GM12891 (cell line): ENCODE results near the gene DIS3L2.

ENCODE experiments used
- DNase-seq: peaks from one replicate; pipeline ENCODE4 v3.0.0; 2011; ENCODE audit warnings: low spot score; ENCODE audit not compliant: insufficient read length
- FAIRE-seq: peaks from 2 replicates; lab custom pipeline; 2011; peaks lifted over from hg19 to GRCh38; lab: Jason Lieb, UNC
- PAX5 ChIP-seq: IDR thresholded peaks from 2 replicates; pipeline ENCODE4 v1.6.1; 2011; ENCODE audit warnings: low read length, moderate library complexity, mild to moderate bottlenecking; ENCODE audit not compliant: insufficient read depth, severe bottlenecking
- POLR2A ChIP-seq: IDR thresholded peaks from 2 replicates; pipeline ENCODE4 v1.6.1; 2011; ENCODE audit warnings: low read depth, low read length, control low read depth
- POLR2AphosphoS5 ChIP-seq: IDR thresholded peaks from 2 replicates; pipeline ENCODE4 v1.6.1; 2011; ENCODE audit warnings: low read depth, low read length, control low read depth
- POU2F2 ChIP-seq: IDR thresholded peaks from 2 replicates; pipeline ENCODE4 v1.6.1; 2011; ENCODE audit warnings: low read depth, mild to moderate bottlenecking, control low read depth, low read length, moderate library complexity
- SPI1 ChIP-seq: IDR thresholded peaks from 2 replicates; pipeline ENCODE4 v1.6.1; 2011; ENCODE audit warnings: low read depth, low read length, control low read depth
- TAF1 ChIP-seq: IDR thresholded peaks from 2 replicates; pipeline ENCODE4 v1.6.1; 2011; ENCODE audit warnings: low read depth, low read length, control low read depth

Gene DIS3L2

DNA sequence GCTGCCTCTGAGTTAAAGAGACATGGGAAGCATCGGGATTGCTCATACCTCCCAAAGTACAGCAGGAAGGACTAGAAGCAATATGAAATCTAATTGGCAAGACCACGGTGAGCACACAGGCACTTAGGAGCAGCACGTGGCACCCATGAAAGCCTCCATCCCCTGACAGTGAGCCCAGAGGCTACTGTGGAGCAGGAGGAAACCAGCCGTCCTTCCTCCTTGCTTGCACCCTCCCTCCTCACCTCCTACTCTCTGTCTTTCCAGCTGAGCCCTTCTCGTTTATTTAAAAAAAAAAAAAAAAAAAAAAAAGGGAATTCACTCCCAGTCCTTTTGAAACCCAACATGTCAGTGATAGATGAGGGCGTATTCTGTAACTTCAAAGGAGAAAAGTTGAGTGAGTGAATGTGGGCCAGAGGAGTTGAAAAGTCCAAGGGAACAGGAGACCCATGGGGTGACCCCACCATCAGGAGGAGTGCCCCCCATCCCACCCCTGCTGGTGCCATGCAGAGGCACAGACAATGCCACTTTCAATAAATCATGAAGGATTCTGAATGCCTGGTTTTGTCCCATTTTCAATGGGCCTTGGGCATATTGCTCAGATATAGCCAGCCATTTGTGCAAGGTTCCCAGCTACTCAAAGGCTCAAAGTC lies 320.5 kb downstream of the DIS3L2 start:
- no peak for DNase-seq
- no peak for TF ChIP-seq SPI1

DNA sequence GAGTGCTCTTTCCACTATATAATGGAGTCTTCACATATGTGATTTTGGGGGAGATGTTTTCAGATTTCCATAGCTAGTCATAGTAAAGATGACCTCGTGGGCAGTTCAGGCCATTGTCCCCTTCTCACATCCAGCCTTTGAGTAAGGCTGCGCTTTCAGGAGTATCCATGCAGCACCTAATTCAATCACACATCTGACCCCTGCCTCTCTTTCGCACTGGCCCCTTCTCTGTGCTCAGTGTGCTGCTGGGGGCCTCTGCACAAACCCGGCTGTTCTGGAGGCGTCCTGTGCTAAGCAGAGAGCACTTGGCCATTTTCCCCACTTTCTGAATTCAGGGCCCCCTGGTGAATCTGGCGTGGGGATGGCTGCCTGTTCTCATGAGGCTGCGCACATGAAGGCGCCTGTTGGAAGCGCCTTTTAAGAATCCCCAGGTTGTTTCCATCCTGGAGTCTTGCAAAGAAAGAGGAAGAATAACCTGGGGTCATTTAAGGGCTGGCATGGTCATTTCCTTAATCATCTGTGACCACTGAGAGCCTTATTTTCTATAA lies 321.1 kb downstream of the DIS3L2 start:
- FAIRE-seq (no peak), DNase-seq (no peak)
- TF ChIP-seq TAF1 (no peak), POLR2A (no peak), PAX5 (no peak), POU2F2 (no peak), POLR2AphosphoS5 (no peak), SPI1 (no peak)

More for the DNA sequence above, 320.5 kb downstream of the DIS3L2 start:
- FAIRE-seq = no peak

DNA sequence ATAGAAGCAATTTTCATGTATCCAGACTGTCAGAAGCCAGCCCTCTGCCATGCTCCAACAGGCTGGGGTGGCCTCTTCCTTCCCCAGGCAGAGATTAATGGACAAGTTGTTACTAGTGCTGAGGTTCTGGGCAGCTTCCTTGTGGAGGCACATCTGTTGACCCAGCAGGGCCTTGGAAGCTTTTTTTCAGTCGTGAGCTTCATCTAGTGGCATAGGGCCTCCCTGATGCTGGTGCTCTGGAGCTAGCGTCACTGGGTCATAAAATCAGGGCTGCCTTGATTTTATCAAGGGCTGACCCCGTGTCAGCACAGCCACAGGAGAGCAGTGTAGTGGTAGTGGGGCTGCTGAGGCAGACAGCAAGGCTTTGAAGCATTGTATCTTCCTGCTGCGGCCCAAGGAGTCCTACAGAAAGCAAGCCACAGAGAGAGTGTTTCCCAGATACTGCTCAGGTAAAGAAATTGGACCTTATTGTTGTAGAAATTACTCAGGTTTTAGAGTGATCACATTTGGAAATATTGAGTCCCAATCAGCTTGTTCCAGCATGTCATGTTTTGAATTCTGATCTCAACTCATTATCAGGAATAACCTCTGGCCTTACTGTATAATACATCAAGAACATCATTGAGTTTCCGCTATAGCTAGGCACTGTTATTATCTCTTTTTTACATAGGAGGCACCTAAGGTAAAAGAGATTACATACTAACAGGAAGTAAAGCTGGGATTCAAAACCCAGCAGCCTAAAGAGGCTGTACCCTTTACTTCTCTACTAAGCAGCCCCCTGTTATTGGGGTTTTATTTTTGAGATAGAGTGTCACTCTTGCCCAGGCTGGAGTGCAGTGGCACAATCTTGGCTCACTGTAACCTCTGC lies 324.7 kb downstream of the DIS3L2 start:
- FAIRE-seq = no peak
- TF ChIP-seq TAF1 (no peak), POLR2AphosphoS5 (no peak), POU2F2 (no peak), POLR2A (no peak), PAX5 (no peak), SPI1 (no peak)
- no peak for DNase-seq

GRCh38 chr2:232287316-232287715 lies 325.8 kb downstream of the DIS3L2 start:
- no peak for DNase-seq
- TF ChIP-seq SPI1 = no peak
- no peak for TF ChIP-seq TAF1
- TF ChIP-seq PAX5 = no peak
- no peak for TF ChIP-seq POU2F2
- TF ChIP-seq POLR2AphosphoS5 = no peak
- no peak for TF ChIP-seq POLR2A
- FAIRE-seq = no peak

DNA sequence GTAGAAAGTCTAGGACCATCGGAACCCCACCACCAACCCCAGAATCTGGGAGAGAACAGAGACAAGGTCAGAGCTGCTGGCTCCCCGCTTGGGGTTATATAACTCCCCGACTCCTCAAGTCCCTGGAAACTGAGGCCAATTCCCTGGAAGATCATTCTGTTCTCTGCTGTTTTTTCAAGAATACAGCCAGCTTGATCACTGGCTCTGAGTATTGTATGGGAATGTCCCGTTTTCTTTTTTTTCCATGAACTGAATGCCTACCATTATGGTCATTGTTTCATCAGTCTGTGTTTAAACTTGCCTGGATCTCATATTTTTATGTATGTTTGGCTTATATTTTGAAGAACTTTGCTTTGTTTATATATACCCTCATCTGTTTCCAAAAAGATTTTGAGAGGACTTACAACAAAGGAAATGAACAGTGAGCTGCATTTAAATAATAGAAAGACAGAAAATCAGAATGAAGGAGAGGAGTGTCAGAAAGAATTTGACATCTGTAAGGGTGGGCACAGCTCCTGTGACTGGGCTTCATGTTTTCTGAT lies 327.0 kb downstream of the DIS3L2 start:
- no peak for FAIRE-seq
- TF ChIP-seq TAF1 (no peak), POLR2A (no peak), POLR2AphosphoS5 (no peak), SPI1 (no peak), POU2F2 (no peak), PAX5 (no peak)
- no peak for DNase-seq

GRCh38 chr2:232290668-232291067 lies 329.2 kb downstream of the DIS3L2 start:
- no peak for FAIRE-seq
- TF ChIP-seq POU2F2 = no peak
- TF ChIP-seq TAF1 = no peak
- TF ChIP-seq POLR2A = no peak
- TF ChIP-seq SPI1 = no peak
- no peak for TF ChIP-seq POLR2AphosphoS5
- no peak for TF ChIP-seq PAX5
- no peak for DNase-seq

- no peak for FAIRE-seq
- no peak for DNase-seq
- TF ChIP-seq POU2F2 = no peak
- TF ChIP-seq SPI1 = no peak
- TF ChIP-seq POLR2A = no peak
- TF ChIP-seq TAF1 = no peak
- no peak for TF ChIP-seq POLR2AphosphoS5
- TF ChIP-seq PAX5 = no peak
These were observed 329.8 kb downstream of the DIS3L2 start for GRCh38 chr2:232291343-232291742.

GRCh38 chr2:232292395-232293154 lies 331.1 kb downstream of the DIS3L2 start:
- FAIRE-seq (peak; percentile 87), DNase-seq (peak; percentile 47)
- peak; percentile 50 for TF ChIP-seq SPI1
- no peak for TF ChIP-seq POU2F2

GRCh38 chr2:232293191-232293590 lies 331.7 kb downstream of the DIS3L2 start:
- DNase-seq (no peak), FAIRE-seq (no peak)
- TF ChIP-seq POU2F2 = no peak
- TF ChIP-seq TAF1 = no peak
- no peak for TF ChIP-seq PAX5
- no peak for TF ChIP-seq SPI1
- no peak for TF ChIP-seq POLR2AphosphoS5
